ENCODE results near the gene TACR3.
"Not testable (repeated sequence)": the region's sequence is repeated elsewhere in the genome, so short reads cannot be mapped to it uniquely, and the experiment has no call there.

Gene TACR3, protein sequence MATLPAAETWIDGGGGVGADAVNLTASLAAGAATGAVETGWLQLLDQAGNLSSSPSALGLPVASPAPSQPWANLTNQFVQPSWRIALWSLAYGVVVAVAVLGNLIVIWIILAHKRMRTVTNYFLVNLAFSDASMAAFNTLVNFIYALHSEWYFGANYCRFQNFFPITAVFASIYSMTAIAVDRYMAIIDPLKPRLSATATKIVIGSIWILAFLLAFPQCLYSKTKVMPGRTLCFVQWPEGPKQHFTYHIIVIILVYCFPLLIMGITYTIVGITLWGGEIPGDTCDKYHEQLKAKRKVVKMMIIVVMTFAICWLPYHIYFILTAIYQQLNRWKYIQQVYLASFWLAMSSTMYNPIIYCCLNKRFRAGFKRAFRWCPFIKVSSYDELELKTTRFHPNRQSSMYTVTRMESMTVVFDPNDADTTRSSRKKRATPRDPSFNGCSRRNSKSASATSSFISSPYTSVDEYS

DNA sequence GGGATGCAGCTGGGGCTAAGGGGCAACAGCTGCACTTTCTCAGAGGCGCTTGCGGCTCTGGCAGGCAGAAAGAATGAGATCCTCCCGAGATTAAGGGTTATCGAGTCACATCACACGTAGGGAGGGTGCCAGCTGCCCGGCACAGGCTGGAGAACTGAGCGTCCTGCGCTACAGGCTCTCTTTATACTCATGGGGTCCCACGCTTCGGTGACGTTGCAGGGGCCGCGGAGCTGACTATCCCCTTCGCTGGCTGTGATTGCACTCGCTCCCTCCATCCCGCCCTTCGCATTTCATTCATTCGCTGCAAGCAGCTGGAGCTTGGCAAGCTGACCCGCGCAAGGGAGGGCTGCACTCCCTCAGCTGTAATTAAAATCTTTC lies at the start of gene TACR3:
Gene TACR3 (minus strand): TSS at position 156 of the 378 bp plus-strand sequence. CDS start 310 bp downstream, outside the sequence.
- no peak for DNase-seq

- DNase-seq, result no peak
Measured at GRCh38 chr4:103757631-103758030, 37.8 kb upstream of the TACR3 start.

- no peak for DNase-seq
Measured at GRCh38 chr4:103756741-103757140, 37.0 kb upstream of the TACR3 start.

- DNase-seq, result no peak
Measured at GRCh38 chr4:103754844-103755243, 35.1 kb upstream of the TACR3 start.

DNA sequence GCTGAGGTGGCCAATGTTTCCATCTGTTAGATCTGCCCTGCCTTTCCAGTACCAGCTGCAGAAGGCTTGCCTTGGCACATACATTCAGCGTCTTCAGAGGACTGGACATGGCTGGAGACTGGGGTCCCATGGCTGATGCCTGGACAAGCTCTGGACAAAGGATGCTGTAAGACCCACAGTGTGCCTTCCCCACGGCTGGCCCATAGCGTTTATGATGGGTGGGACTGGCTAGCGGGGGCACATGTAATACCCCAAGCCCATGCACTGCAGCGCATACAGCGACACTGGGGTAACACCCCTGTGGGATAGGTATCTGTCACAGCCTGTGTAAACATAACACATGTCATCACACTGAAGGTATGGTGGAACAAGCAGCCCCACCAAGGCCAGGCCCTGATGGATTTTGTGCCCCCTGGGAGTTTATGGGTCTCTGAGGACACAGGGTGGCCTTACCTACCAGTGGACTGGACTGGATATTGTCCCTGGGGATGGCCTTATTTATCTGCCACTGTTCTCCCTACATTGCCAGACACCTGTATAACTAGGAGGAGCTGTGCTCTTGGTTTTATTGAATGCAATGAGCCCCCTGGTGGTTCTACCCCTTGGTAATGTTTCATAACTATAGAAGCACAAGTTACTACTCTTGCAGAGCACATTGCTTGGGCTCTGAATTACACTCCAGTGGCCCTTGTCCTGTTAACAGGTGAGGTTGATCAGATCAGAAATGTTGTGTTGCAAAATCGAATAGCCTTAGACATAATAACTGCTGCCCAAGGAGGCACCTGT lies 34.3 kb upstream of the TACR3 start:
- no peak for DNase-seq

DNA sequence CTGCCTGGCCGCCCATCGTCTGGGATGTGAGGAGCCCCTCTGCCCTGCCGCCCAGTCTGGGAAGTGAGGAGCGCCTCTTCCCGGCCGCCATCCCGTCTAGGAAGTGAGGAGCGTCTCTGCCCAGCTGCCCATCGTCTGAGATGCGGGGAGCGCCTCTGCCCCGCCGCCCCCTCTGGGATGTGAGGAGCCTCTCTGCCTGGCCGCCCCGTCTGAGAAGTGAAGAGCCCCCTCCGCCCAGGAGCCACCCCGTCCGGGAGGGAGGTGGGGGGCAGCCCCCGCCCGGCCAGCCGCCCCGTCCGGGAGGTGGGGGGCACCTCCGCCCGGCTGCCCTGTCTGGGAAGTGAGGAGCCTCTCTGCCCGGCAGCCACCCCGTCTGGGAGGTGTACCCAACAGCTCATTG lies 3.4 kb upstream of the TACR3 start:
- not testable (repeated sequence) for DNase-seq

- no peak for DNase-seq
Measured at GRCh38 chr4:103721251-103721650, 1.5 kb upstream of the TACR3 start.

DNA sequence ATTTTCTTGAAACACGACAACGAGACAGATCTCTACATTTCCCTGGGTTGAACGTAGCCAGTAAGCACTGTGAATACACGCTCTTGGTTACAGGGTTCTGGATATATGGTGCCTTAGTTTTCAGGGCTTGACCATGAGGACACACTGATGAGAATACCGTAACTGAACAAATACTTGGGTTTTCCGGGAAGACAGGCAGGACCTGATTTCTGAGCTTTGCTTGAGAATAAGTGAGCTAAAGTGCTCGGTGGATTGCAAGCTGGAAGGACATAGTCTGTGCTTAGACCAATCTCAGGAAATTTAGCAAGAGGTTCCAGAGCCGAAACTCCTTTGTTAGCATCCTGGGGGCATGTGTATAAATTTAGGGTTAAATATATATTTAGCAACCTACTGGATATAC lies 876 bp upstream of the TACR3 start:
- no peak for DNase-seq

DNA sequence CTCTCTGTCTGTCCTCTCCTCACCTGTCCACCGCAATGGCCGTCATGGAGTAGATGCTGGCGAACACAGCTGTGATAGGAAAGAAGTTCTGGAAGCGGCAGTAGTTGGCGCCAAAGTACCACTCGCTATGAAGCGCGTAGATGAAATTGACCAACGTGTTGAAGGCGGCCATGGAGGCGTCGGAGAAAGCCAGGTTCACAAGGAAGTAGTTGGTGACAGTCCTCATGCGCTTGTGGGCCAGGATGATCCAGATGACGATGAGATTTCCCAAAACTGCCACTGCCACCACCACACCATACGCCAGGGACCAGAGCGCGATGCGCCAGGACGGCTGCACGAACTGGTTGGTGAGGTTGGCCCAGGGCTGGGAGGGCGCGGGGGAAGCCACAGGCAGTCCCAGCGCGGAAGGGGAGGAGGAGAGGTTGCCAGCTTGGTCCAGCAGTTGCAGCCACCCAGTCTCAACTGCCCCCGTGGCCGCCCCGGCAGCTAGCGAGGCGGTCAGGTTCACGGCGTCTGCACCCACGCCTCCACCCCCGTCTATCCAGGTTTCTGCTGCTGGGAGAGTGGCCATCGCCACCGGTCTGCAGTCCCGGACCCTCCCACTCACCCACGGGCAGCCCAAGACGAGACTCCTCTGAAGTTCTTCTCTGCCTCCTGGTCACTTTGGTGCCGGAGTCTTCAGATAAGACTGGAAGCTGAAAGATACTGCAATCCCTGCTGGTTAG lies 518 bp downstream of the TACR3 start:
- DNase-seq, result no peak

GRCh38 chr4:103692615-103693014 lies 27.2 kb downstream of the TACR3 start:
- DNase-seq, result no peak

- no peak for DNase-seq
Measured at GRCh38 chr4:103673983-103674382, 45.8 kb downstream of the TACR3 start.

DNA sequence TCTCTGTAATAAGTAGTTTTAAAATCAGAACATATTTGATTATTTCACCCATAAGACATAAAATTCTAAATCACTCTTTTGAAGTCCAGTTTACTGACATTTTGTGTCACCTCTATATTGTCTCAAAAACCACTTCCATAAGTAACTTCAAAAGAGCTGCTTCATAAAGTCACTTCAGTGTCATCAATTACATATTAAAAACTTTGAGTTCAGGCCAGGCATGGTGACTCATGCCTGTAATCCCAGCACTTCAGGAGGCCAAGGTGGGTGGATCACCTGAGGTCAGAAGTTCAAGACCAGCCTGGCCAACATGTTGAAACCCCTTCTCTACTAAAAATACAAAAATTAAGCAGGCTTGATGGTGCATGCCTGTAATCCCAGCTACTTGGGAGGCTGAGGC lies 53.0 kb downstream of the TACR3 start:
- not testable (repeated sequence) for DNase-seq

- DNase-seq, result no peak
Measured at GRCh38 chr4:103664436-103665075, 55.2 kb downstream of the TACR3 start.

GRCh38 chr4:103648541-103648940 lies 71.2 kb downstream of the TACR3 start:
- DNase-seq, result no peak

- DNase-seq, result no peak
Measured at GRCh38 chr4:103645991-103646390, 73.8 kb downstream of the TACR3 start.

DNA sequence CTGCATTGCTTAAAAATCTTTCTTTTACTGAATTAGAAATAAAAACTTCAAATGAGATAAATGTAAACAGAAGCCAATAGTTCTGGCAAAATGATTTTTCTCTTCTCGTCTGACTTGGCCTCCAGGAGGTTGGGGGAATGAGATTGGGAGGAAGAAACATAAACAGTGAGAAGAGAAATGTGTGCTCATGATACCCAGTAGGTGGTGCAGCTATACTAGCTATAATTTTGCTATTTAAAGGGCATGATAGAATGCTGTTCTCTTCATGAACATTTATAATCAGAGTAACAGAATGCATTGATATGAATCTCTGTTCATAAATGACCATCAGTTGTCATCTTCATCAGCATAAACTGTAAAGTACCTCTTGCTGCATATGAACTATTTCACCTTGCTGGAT lies 85.5 kb downstream of the TACR3 start:
- no peak for DNase-seq

DNA sequence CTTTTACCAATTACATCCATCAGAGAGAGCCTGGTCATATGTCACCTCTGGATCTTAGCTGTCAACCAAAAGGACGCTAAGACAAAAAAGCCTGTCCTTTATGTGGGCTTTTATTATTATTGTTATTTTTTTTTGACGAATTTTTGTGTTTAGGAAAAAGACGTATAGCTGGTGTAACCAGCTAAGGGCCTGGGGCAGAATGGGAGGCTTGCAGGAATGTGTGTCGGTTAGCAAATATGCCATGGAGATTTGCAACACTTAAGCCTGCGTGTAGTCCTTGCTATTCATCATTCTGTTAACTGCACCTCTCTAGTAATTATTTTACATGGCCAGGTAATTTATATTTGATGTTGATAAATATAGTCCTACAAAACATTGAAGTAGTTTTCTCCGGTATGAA lies 93.5 kb downstream of the TACR3 start:
- DNase-seq, result no peak

- DNase-seq, result no peak
Measured at GRCh38 chr4:103591841-103592240, 127.9 kb downstream of the TACR3 start.

DNA sequence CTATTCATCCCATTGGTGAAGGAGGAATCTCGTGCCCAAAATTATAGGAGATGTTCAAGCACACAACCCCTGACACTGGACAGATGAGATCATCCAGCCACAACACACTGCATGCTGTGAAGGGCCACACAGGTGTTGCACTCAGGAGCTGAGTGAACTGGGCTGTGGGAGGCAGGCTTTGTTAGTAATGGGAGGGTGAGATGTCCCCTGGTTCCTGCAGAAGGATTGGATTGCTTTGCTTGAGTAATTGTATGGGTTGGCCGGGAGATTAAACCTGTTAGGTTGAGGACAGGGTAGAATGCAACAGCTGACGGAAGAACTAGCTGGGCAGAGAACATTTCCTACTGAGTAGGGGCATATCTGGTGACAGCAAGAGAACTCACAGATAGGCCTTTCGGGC lies 152.2 kb downstream of the TACR3 start:
- no peak for DNase-seq

DNA sequence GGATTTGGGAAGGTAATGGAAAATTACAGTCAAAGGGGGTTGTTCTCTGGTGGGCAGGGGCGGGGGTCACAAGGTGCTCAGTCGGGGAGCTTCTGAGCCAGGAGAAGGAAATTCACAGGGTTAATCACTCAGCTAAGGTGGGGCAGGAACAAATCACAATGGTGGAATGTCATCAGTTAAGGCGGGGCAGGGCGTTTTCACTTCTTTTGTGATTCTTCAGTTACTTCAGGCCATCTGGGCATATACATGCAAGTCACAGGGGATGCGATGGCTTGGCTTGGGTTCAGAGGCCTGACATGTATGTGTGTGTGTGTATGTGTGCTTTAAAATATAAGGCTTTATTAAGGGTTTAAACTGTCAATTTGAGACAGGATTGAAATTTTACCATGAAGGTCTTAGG lies 160.6 kb downstream of the TACR3 start:
- not testable (repeated sequence) for DNase-seq
